PC-9 (cell line): ENCODE data around the gene CAMTA1. TPM values are rescaled to one million over a fixed set of nuclear protein-coding genes. Genes with fewer than 3 reads are reported as not detected.

Experiments
- BruUV-seq: library from RNA; stranded (reverse); fragments of 400-500 nt; replicated peaks from 2 replicates; lab custom pipeline; 2021; lab: Mats Ljungman, UMichigan
- CTCF ChIA-PET: fragments of 300-600 bp; sonication (Branson Sonifier 250); formaldehyde crosslinking; loops from one replicate; lab custom pipeline; 2022; ENCODE audit warnings: antibody characterized with exemption; lab: Charles Lee
- POLR2A ChIA-PET: fragments of 300-600 bp; sonication (Branson Sonifier 250); formaldehyde crosslinking; loops from one replicate; lab custom pipeline; 2022; ENCODE audit warnings: antibody characterized with exemption; ENCODE audit not compliant: unreplicated experiment; lab: Charles Lee
- DNase-seq, 2 experiments: peaks; one replicate each; pipeline versions ENCODE4 v3.0.0 to v3.0.0-alpha.2; 2015 to 2022; ENCODE audit warnings: mixed read lengths in 1 of 2
- H2AFZ ChIP-seq: fragments of 200-600 bp; sonication (generic); 2 replicates; pipeline ENCODE4 v1.8.1; 2017; ENCODE audit warnings: antibody characterized with exemption
- H3F3A ChIP-seq: fragments of 200-600 bp; sonication (generic); 2 replicates; pipeline ENCODE4 v1.8.1; 2017; ENCODE audit warnings: antibody characterized with exemption, mild to moderate bottlenecking, low read depth; ENCODE audit not compliant: insufficient read depth
- H3K27ac ChIP-seq: fragments of 200-600 bp; sonication (generic); 2 replicates; pipeline ENCODE4 v1.6.1; 2016; ENCODE audit warnings: mixed run types
- H3K27me3 ChIP-seq: fragments of 200-600 bp; sonication (generic); 2 replicates; pipeline ENCODE4 v1.6.1; 2016; ENCODE audit warnings: low read depth, mixed run types; ENCODE audit not compliant: insufficient read depth
- H3K36me3 ChIP-seq: fragments of 200-600 bp; sonication (generic); 2 replicates; pipeline ENCODE4 v1.6.1; 2016; ENCODE audit warnings: low read depth, mixed run types
- H3K4me1 ChIP-seq: fragments of 200-600 bp; sonication (generic); replicated peaks from 2 replicates; pipeline ENCODE4 v1.6.1; 2016; ENCODE audit warnings: mixed run types; ENCODE audit not compliant: insufficient read depth
- H3K4me2 ChIP-seq: fragments of 200-600 bp; sonication (generic); 2 replicates; pipeline ENCODE4 v1.6.1; 2017; ENCODE audit warnings: mixed run types
- H3K4me3 ChIP-seq: fragments of 200-600 bp; sonication (generic); 2 replicates; pipeline ENCODE4 v1.6.1; 2016; ENCODE audit warnings: mixed run types
- H3K79me2 ChIP-seq: fragments of 200-600 bp; sonication (generic); 2 replicates; pipeline ENCODE4 v1.6.1; 2017; ENCODE audit warnings: low read depth, mixed run types
- H3K9me2 ChIP-seq: fragments of 200-600 bp; sonication (generic); 2 replicates; pipeline ENCODE4 v1.8.1; 2017; ENCODE audit warnings: mild to moderate bottlenecking; ENCODE audit not compliant: insufficient read depth
- H3K9me3 ChIP-seq: fragments of 200-600 bp; sonication (generic); 2 replicates; pipeline ENCODE4 v1.8.1; 2016; ENCODE audit warnings: low read depth; ENCODE audit not compliant: insufficient read depth
- H4K20me1 ChIP-seq: fragments of 200-600 bp; sonication (generic); 2 replicates; pipeline ENCODE4 v1.8.1; 2017; ENCODE audit not compliant: insufficient read depth
- CTCF ChIP-seq: fragments of 200-600 bp; sonication (generic); conservative IDR thresholded peaks from 2 replicates; pipeline ENCODE4 v1.6.1; 2017; ENCODE audit warnings: mixed run types, antibody characterized with exemption, mild to moderate bottlenecking, moderate library complexity
- EZH2 ChIP-seq: fragments of 200-600 bp; sonication (generic); IDR thresholded peaks from 2 replicates; pipeline ENCODE4 v1.8.0; 2017; ENCODE audit warnings: antibody characterized with exemption, low read depth
- intact Hi-C: fragments of 100-400 bp; cut with micrococcal nuclease; formaldehyde crosslinking; loops from one replicate; pipeline ENCODE4 v1.10.0; 2022; ENCODE audit not compliant: unreplicated experiment
- total RNA-seq: library from RNA; stranded (reverse); gene quantifications from 2 replicates; pipeline ENCODE4 v1.2.3, GENCODE V29; 2021

CAMTA1 gene
- total RNA-seq, 1 experiment from 2014 or later = 72.3 TPM

- no peaks in the 10 kb centered on the region for H3K9me2 ChIP-seq
- no peak for DNase-seq
- ChIA-PET POLR2A (no interaction called here), CTCF (no interaction called here)
- H4K20me1 ChIP-seq = no peaks in the 10 kb centered on the region
- H3K27me3 ChIP-seq = peaks cover 69% of the 10 kb centered on the region
- no peaks in the 10 kb centered on the region for H3F3A ChIP-seq
- TF ChIP-seq EZH2 = no peak
- no peak for TF ChIP-seq CTCF
- intact Hi-C loops = no loop called here
- H3K79me2 ChIP-seq = no peaks in the 10 kb centered on the region
- no peaks in the 10 kb centered on the region for H3K36me3 ChIP-seq
- no peak overlapping the region for H2AFZ ChIP-seq
- no TSS peak for BruUV-seq
- H3K4me1 ChIP-seq = no peaks in the 10 kb centered on the region
- H3K9me3 ChIP-seq = no peaks in the 10 kb centered on the region
- H3K4me3 ChIP-seq = no peak overlapping the region
- H3K27ac ChIP-seq = no peak overlapping the region
- no peak overlapping the region for H3K4me2 ChIP-seq
These were observed 695.9 kb downstream of the CAMTA1 start for GRCh38 chr1:7481194-7481593.

GRCh38 chr1:7482077-7482476 is 696.8 kb downstream of the CAMTA1 start:
- no peak overlapping the region for H2AFZ ChIP-seq
- no peak overlapping the region for H3K4me2 ChIP-seq
- peaks cover 66% of the 10 kb centered on the region for H3K27me3 ChIP-seq
- H3K9me2 ChIP-seq = no peaks in the 10 kb centered on the region
- no peak overlapping the region for H3K27ac ChIP-seq
- H3F3A ChIP-seq = no peaks in the 10 kb centered on the region
- intact Hi-C loops = no loop called here
- H3K9me3 ChIP-seq = no peaks in the 10 kb centered on the region
- ChIA-PET POLR2A (no interaction called here), CTCF (no interaction called here)
- H3K36me3 ChIP-seq = no peaks in the 10 kb centered on the region
- BruUV-seq = no TSS peak
- H3K4me3 ChIP-seq = no peak overlapping the region
- DNase-seq = no peak
- no peaks in the 10 kb centered on the region for H4K20me1 ChIP-seq
- H3K79me2 ChIP-seq = no peaks in the 10 kb centered on the region
- TF ChIP-seq CTCF = no peak
- no peak for TF ChIP-seq EZH2
- H3K4me1 ChIP-seq = no peaks in the 10 kb centered on the region

GRCh38 chr1:7482772-7483495 is 697.7 kb downstream of the CAMTA1 start:
- Histone ChIP-seq H3K9me2 (no peaks in the 10 kb centered on the region), H3K4me1 (no peaks in the 10 kb centered on the region), H2AFZ (no peak overlapping the region), H3K27ac (no peak overlapping the region), H3K4me2 (no peak overlapping the region), H4K20me1 (no peaks in the 10 kb centered on the region), H3K27me3 (peaks cover 60% of the 10 kb centered on the region), H3K9me3 (no peaks in the 10 kb centered on the region), H3K79me2 (no peaks in the 10 kb centered on the region), H3F3A (no peaks in the 10 kb centered on the region), H3K36me3 (no peaks in the 10 kb centered on the region), H3K4me3 (no peak overlapping the region)
- ChIA-PET POLR2A (no interaction called here), CTCF (no interaction called here)
- no peak for DNase-seq
- TF ChIP-seq EZH2 (no peak), CTCF (no peak)
- BruUV-seq = no TSS peak
- intact Hi-C loops = no loop called here
